Measurements from ENCODE around the gene PKD1L1.

PKD1L1 gene

DNA sequence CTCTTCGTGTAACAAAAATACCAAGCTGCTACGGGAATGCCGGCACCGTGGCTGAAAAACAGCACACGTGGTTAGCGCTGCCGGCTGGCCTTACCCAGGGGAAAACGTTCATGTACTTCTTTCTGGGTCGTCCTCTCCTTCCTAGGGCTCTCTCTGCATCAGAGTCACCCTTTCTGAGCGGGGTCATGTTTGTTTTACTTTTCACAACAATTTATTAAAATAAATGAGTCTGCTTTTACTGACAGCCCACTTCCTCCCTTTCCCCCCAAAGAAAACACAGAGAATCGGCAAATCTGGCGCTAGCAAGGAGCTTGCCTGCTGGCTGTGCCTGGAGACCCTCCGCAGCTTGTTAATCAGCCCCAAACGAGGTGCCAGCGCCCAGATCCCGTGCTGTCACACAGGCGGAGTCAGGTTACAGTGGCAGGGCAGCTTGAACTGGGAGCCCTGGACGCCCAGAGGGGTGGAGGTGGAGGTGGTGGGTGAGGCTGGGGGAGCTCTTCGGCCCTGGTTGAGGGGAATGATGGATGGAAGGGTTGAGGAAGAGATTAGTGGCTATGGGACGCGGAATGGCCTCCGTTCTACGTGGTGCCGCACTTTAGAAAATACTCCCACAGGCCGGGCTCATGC, 204.2 kb downstream of the PKD1L1 start:
- H3K4me3 ChIP-seq (ENCODE audit: low read depth, low read length) = no peak overlapping the region
- TF ChIP-seq, protein P1, sequence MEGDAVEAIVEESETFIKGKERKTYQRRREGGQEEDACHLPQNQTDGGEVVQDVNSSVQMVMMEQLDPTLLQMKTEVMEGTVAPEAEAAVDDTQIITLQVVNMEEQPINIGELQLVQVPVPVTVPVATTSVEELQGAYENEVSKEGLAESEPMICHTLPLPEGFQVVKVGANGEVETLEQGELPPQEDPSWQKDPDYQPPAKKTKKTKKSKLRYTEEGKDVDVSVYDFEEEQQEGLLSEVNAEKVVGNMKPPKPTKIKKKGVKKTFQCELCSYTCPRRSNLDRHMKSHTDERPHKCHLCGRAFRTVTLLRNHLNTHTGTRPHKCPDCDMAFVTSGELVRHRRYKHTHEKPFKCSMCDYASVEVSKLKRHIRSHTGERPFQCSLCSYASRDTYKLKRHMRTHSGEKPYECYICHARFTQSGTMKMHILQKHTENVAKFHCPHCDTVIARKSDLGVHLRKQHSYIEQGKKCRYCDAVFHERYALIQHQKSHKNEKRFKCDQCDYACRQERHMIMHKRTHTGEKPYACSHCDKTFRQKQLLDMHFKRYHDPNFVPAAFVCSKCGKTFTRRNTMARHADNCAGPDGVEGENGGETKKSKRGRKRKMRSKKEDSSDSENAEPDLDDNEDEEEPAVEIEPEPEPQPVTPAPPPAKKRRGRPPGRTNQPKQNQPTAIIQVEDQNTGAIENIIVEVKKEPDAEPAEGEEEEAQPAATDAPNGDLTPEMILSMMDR (IDR thresholded peaks at IDR 0.05; ENCODE audit: insufficient read depth, low read length, missing control alignments) = no peak
- ChIA-PET CTCF (interaction anchor here (1.2 to 1.3 kb wide), 3 partner anchors 8 to 27 kb away, joined by 3 to 6 read pairs (median 4); no protein-coding TSS in a partner anchor), POLR2A (no interaction called here)
- no peak for DNase-seq (ENCODE audit: low read depth, low spot score)

DNA sequence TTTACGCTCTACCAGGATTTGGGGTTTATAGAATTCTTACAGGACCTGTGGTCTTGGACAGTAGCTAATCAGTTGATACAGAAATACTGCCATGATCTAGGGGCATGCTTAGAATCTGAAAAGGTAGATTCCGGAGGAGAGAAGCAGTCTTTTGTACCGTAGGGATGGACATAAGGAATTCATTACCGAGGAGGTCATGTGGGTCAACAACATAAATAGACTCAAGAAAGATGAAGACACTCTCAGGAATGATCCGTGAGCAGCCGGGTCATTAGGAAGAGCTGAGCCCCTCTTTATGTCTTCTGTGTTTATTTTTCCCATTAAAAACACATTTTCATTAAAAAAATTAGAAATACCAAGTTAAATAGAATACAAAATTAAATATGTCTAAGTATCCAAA, 206.3 kb downstream of the PKD1L1 start:
- H3K4me3 ChIP-seq (ENCODE audit: low read depth, low read length) = no peak overlapping the region
- TF ChIP-seq, protein P1 (IDR thresholded peaks at IDR 0.05; ENCODE audit: insufficient read depth, low read length, missing control alignments) = no peak
- no peak for DNase-seq (ENCODE audit: low read depth, low spot score)
- CTCF ChIA-PET = interaction anchor here (1.0 kb wide), 1 partner anchor 13 kb away, joined by 3 read pairs; no protein-coding TSS in a partner anchor
- POLR2A ChIA-PET = no interaction called here

DNA sequence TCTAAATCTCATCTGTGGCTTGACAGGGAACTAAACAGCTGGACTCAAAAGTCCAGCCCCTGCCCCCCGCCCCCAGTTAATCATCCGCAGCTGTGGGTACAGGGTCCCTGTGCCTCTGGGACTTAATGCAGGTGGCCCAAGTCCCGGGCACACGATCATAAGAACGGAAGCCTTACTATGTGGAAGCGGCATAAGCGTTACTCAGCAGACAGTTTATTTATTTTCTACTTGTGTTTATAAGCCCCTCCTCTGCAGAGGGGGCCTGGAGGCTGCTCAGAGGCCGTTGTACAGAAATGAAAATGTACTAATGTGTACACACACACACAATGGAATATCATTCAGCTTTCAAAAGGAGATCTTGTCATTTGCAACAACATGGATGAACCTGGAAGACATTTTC, 208.4 kb downstream of the PKD1L1 start:
- no peak for DNase-seq (ENCODE audit: low read depth, low spot score)
- ChIA-PET POLR2A (no interaction called here), CTCF (interaction anchor here (0.6 kb wide), 1 partner anchor 57 kb away, joined by 3 read pairs; no protein-coding TSS in a partner anchor)
- no peak overlapping the region for H3K4me3 ChIP-seq (ENCODE audit: low read depth, low read length)
- TF ChIP-seq, protein P1 (IDR thresholded peaks at IDR 0.05; ENCODE audit: insufficient read depth, low read length, missing control alignments) = no peak

DNA sequence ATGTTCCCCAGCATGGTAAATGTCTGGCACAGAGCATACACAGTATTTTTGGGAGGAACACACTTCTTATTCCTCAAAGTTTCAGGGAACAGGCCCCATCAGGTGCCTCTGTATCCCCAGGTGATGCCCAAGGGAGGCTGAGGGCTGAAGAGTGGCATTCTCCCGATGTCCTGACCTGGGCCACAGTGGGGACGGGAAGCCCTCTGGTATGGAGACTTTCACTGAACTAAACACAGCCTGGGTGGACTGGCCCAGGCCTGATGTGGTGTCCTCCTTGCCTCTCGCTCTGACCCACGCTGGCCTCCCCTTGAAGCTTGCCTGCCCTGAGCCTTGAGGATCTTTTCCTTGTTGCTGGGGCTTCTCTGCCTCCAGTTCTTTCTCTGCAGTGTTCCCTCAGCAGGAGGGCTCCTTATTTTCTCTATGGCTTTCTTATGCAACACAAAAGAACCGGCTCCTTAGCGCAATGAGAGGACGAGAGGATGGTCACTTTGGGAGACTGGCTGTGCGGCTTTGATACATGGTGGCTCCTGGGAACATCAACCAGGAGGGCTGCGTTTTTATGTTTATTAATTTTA, 208.9 kb downstream of the PKD1L1 start:
- no peak for DNase-seq (ENCODE audit: low read depth, low spot score)
- no peak overlapping the region for H3K4me3 ChIP-seq (ENCODE audit: low read depth, low read length)
- POLR2A ChIA-PET = no interaction called here
- CTCF ChIA-PET = interaction anchor here (0.6 kb wide), 1 partner anchor 57 kb away, joined by 3 read pairs; no protein-coding TSS in a partner anchor
- TF ChIP-seq, protein P1 (IDR thresholded peaks at IDR 0.05; ENCODE audit: insufficient read depth, low read length, missing control alignments) = no peak

DNA sequence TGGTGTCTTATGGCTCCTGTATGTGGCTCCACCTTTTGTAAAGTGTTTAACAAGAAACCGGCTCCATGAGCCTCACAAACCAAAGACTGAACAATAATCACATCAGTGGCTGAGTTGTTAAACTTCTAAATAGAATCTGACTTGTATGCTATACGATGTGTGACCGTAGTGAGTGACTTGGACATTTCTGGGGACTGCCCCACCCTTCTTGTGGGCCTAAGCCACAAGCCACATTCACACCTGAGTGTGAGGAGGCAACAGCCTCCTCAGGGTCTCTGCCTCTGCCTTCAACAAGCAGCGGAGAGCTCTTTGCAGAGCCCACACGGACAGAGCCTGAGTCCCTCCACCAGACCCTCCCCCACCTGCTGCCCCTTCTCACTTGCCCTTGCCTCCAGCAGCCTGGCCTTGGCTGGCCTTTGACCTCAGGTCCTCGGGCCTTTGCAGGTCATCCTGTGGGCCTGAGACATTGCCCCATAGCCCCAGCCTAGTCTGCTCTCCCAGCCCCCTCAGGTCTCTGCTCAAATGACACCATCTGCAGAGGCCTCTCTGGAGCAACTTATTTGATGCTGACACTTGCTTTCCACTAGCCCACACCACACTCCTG, 209.6 kb downstream of the PKD1L1 start:
- ChIA-PET CTCF (no interaction called here), POLR2A (no interaction called here)
- H3K4me3 ChIP-seq (ENCODE audit: low read depth, low read length) = no peak overlapping the region
- TF ChIP-seq, protein P1 (IDR thresholded peaks at IDR 0.05; ENCODE audit: insufficient read depth, low read length, missing control alignments) = no peak
- no peak for DNase-seq (ENCODE audit: low read depth, low spot score)

DNA sequence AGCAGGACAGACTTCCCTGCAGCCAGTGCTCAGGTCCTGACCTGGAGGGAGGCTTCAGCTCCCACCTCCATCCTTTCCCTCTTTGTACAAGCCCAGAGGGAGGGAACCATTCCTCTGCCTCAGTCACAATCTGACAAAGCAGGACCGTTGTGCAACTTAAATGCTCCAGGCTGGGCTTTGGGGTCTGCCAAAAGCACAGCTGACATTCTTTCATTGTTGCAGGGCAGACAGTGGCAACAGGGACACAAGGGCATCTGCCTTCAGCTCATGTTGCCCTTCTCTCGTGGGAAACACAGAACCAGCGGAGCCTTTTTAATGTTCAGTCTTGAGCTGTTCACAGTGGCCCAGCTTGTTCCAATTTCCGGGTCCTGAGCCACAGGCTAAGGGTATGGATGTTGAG, 210.7 kb downstream of the PKD1L1 start:
- ChIA-PET POLR2A (interaction anchor here (0.7 kb wide), 1 partner anchor 11 kb away, joined by 4 read pairs; no protein-coding TSS in a partner anchor), CTCF (interaction anchor here (1.0 kb wide), 1 partner anchor 11 kb away, joined by 3 read pairs; no protein-coding TSS in a partner anchor)
- DNase-seq (ENCODE audit: low read depth, low spot score) = no peak
- no peak overlapping the region for H3K4me3 ChIP-seq (ENCODE audit: low read depth, low read length)
- TF ChIP-seq, protein P1 (IDR thresholded peaks at IDR 0.05; ENCODE audit: insufficient read depth, low read length, missing control alignments) = no peak

Measured in AG04449 (cell line).